H1 (cell line): ENCODE results near the gene C19orf85. TPM values are rescaled to one million over a fixed set of nuclear protein-coding genes. Genes with fewer than 3 reads are reported as not detected.

ENCODE experiments used
- CTCF ChIA-PET: fragments of 300-600 bp; sonication (Branson Sonifier 250); formaldehyde crosslinking; loops from one replicate; lab custom pipeline; 2021; ENCODE audit not compliant: partially characterized antibody; lab: Charles Lee
- POLR2A ChIA-PET: fragments of 300-600 bp; sonication (Branson Sonifier 250); formaldehyde crosslinking; loops from one replicate; lab custom pipeline; 2021; ENCODE audit warnings: inconsistent platforms; ENCODE audit not compliant: partially characterized antibody; lab: Charles Lee
- DNase-seq, 2 experiments: peaks; one replicate each; pipeline versions ENCODE4 v3.0.0 to v3.0.0-alpha.2; 2010 to 2022; ENCODE audit warnings: low spot score in 2 of 2, low read depth in 1 of 2, mixed read lengths in 1 of 2
- FAIRE-seq: peaks from 2 replicates; lab custom pipeline; 2011; peaks lifted over from hg19 to GRCh38; lab: Jason Lieb, UNC
- H2AFZ ChIP-seq: 2 replicates; pipeline ENCODE4 v1.8.1; 2012; ENCODE audit warnings: low read length, inconsistent platforms
- H2AK5ac ChIP-seq: 2 replicates; pipeline ENCODE4 v1.6.1; 2013; ENCODE audit warnings: low read depth, low read length
- H2BK120ac ChIP-seq: replicated peaks from 2 replicates; pipeline ENCODE3; 2013; ENCODE audit warnings: low read depth, low read length, inconsistent platforms
- H2BK12ac ChIP-seq: 2 replicates; pipeline ENCODE4 v1.6.1; 2013; ENCODE audit warnings: low read depth, low read length
- H2BK15ac ChIP-seq: 2 replicates; pipeline ENCODE4 v1.6.1; 2013; ENCODE audit warnings: low read length
- H2BK20ac ChIP-seq: 2 replicates; pipeline ENCODE4 v1.6.1; 2013; ENCODE audit warnings: low read length
- H2BK5ac ChIP-seq: 2 replicates; pipeline ENCODE4 v1.6.1; 2013; ENCODE audit warnings: low read depth, low read length
- H3K14ac ChIP-seq: 2 replicates; pipeline ENCODE4 v1.6.1; 2013; ENCODE audit warnings: inconsistent platforms; ENCODE audit not compliant: insufficient read length
- H3K18ac ChIP-seq: 2 replicates; pipeline ENCODE4 v1.6.1; 2013; ENCODE audit warnings: low read length; ENCODE audit errors: extremely low read depth
- H3K23ac ChIP-seq: 2 replicates; pipeline ENCODE4 v1.6.1; 2013; ENCODE audit warnings: inconsistent platforms; ENCODE audit not compliant: insufficient read length
- H3K23me2 ChIP-seq: 2 replicates; pipeline ENCODE4 v1.6.1; 2013; ENCODE audit warnings: low read depth, low read length
- H3K27ac ChIP-seq: 2 replicates; pipeline ENCODE4 v1.6.1; 2011; ENCODE audit warnings: low read depth, low read length, inconsistent platforms
- H3K27me3 ChIP-seq, 4 experiments: replicated peaks in 1 of 4; 1 replicate in 1 of 4; 2 replicates in 3 of 4; pipeline versions ENCODE4 v1.6.1 to v1.8.1; 2011 to 2013; ENCODE audit warnings: low read length in 3 of 4, mild to moderate bottlenecking in 3 of 4, inconsistent platforms in 2 of 4, mixed read lengths in 2 of 4, moderate library complexity in 1 of 4; ENCODE audit not compliant: control insufficient read depth in 3 of 4, insufficient read depth in 3 of 4; ENCODE audit errors: extremely low read depth in 1 of 4
- H3K36me3 ChIP-seq, 4 experiments: 2 replicates each; pipeline versions ENCODE4 v1.6.1 to v1.8.1; 2011 to 2013; ENCODE audit warnings: mild to moderate bottlenecking in 4 of 4, low read length in 3 of 4, moderate library complexity in 2 of 4, control low read depth in 1 of 4, inconsistent platforms in 1 of 4; ENCODE audit not compliant: insufficient read depth in 4 of 4, control insufficient read depth in 2 of 4
- H3K4ac ChIP-seq: replicated peaks from 2 replicates; pipeline ENCODE3; 2013; ENCODE audit warnings: low read length, low read depth, mixed read lengths, inconsistent platforms; ENCODE audit not compliant: insufficient read length
- H3K4me1 ChIP-seq, 4 experiments: replicated peaks in 1 of 4; 1 replicate in 1 of 4; 2 replicates in 3 of 4; pipeline versions ENCODE4 v1.6.1 to v1.8.1; 2011 to 2013; ENCODE audit warnings: low read length in 3 of 4, inconsistent platforms in 2 of 4, mixed read lengths in 1 of 4; ENCODE audit not compliant: insufficient read depth in 4 of 4, control insufficient read depth in 3 of 4
- H3K4me2 ChIP-seq, 2 experiments: 2 replicates each; pipeline versions ENCODE4 v1.6.1 to v1.8.1; 2011 to 2013; ENCODE audit warnings: low read depth in 2 of 2, low read length in 2 of 2, control low read depth in 1 of 2, inconsistent platforms in 1 of 2, mild to moderate bottlenecking in 1 of 2; ENCODE audit not compliant: insufficient read depth in 1 of 2
- H3K4me3 ChIP-seq, 4 experiments: fragments of 200-600, 300-600 bp in 1 of 4; sonication (generic), shearing (Covaris generic), sonication (Bioruptor Twin) in 1 of 4; 2 replicates each; pipeline versions ENCODE4 v1.5.1 to v1.8.1; 2011 to 2016; ENCODE audit warnings: low read length in 4 of 4, low read depth in 3 of 4, control low read depth in 2 of 4, inconsistent platforms in 2 of 4, mild to moderate bottlenecking in 2 of 4, mixed read lengths in 1 of 4, moderate library complexity in 1 of 4; ENCODE audit not compliant: insufficient read depth in 2 of 4; ENCODE audit errors: extremely low read depth in 1 of 4
- H3K56ac ChIP-seq: replicated peaks from 2 replicates; pipeline ENCODE3; 2013; ENCODE audit warnings: low read depth, mild to moderate bottlenecking, mixed read lengths, low read length, inconsistent platforms; ENCODE audit not compliant: insufficient read length
- H3K79me1 ChIP-seq: 2 replicates; pipeline ENCODE4 v1.6.1; 2013; ENCODE audit warnings: low read depth, low read length, control low read depth
- H3K79me2 ChIP-seq, 2 experiments: 2 replicates each; pipeline versions ENCODE4 v1.6.1 to v1.8.1; 2012 to 2013; ENCODE audit warnings: low read length in 2 of 2, mild to moderate bottlenecking in 2 of 2, inconsistent platforms in 1 of 2; ENCODE audit not compliant: insufficient read depth in 2 of 2, control insufficient read depth in 1 of 2
- H3K9ac ChIP-seq, 4 experiments: replicated peaks in 1 of 4; 1 replicate in 1 of 4; 2 replicates in 3 of 4; pipeline versions ENCODE4 v1.6.1 to v1.8.1; 2011 to 2013; ENCODE audit warnings: low read depth in 3 of 4, low read length in 3 of 4, control low read depth in 2 of 4, mild to moderate bottlenecking in 2 of 4, moderate library complexity in 2 of 4, inconsistent platforms in 1 of 4; ENCODE audit errors: extremely low read depth in 1 of 4
- H3K9me3 ChIP-seq, 2 experiments: 2 replicates each; pipeline versions ENCODE4 v1.6.1 to v1.8.1; 2012 to 2013; ENCODE audit warnings: mild to moderate bottlenecking in 2 of 2, moderate library complexity in 2 of 2, control low read depth in 1 of 2, inconsistent platforms in 1 of 2, low read depth in 1 of 2, low read length in 1 of 2, mixed read lengths in 1 of 2; ENCODE audit not compliant: insufficient read depth in 2 of 2
- H4K20me1 ChIP-seq, 2 experiments: replicated peaks in 1 of 2; 2 replicates each; pipeline versions ENCODE3 to v1.8.1; 2011 to 2013; ENCODE audit warnings: inconsistent platforms in 2 of 2, low read length in 2 of 2, mild to moderate bottlenecking in 1 of 2; ENCODE audit not compliant: insufficient read depth in 2 of 2, control insufficient read depth in 1 of 2
- H4K5ac ChIP-seq: 2 replicates; pipeline ENCODE4 v1.6.1; 2013; ENCODE audit warnings: low read length, low read depth, mixed read lengths, inconsistent platforms; ENCODE audit not compliant: insufficient read length
- H4K8ac ChIP-seq: 2 replicates; pipeline ENCODE4 v1.8.0; 2013; ENCODE audit warnings: mild to moderate bottlenecking, moderate library complexity, low read length, inconsistent platforms; ENCODE audit not compliant: insufficient read depth; ENCODE audit errors: extremely low read depth
- H4K91ac ChIP-seq: replicated peaks from 2 replicates; pipeline ENCODE3; 2013; ENCODE audit warnings: low read length, mixed read lengths, inconsistent platforms; ENCODE audit not compliant: insufficient read length
- CREB1 ChIP-seq: IDR thresholded peaks from 2 replicates; pipeline ENCODE4 v1.6.1; 2012; ENCODE audit warnings: inconsistent platforms
- GABPA ChIP-seq: IDR thresholded peaks from 2 replicates; pipeline ENCODE4 v1.6.1; 2011; ENCODE audit warnings: mild to moderate bottlenecking, low read length, moderate library complexity, borderline replicate concordance; ENCODE audit not compliant: insufficient read depth
- KDM5A ChIP-seq: fragments of 200-600 bp; IDR thresholded peaks from 2 replicates; pipeline ENCODE4 v1.7.1; 2012; ENCODE audit warnings: mild to moderate bottlenecking, low read length, inconsistent platforms, mixed read lengths
- POLR2A ChIP-seq, 2 experiments: IDR thresholded peaks; 1 replicate in 1 of 2; 2 replicates in 1 of 2; pipeline ENCODE4 v1.6.1; 2011; ENCODE audit warnings: low read depth in 2 of 2, low read length in 2 of 2, mild to moderate bottlenecking in 2 of 2; ENCODE audit errors: control extremely low read depth in 1 of 2
- SAP30 ChIP-seq: fragments of 300-600 bp; sonication (generic); IDR thresholded peaks from 2 replicates; pipeline ENCODE4 v1.7.1; 2012; ENCODE audit warnings: low read length, moderate library complexity, mild to moderate bottlenecking, inconsistent platforms; ENCODE audit not compliant: insufficient read depth, insufficient replicate concordance
- SIN3A ChIP-seq, 2 experiments: IDR thresholded peaks in 1 of 2; conservative IDR thresholded peaks in 1 of 2; 2 replicates each; pipeline ENCODE4 v1.6.1; 2011 to 2012; ENCODE audit warnings: low read length in 2 of 2, improper control_type of control experiment in 1 of 2, low read depth in 1 of 2, mild to moderate bottlenecking in 1 of 2
- WGBS, 2 experiments: shearing (Covaris generic) in 1 of 2; methylation state at CpG; one replicate each; pipeline versions ENCODE4 v1.1.6 to v1.1.7; 2013 to 2015; ENCODE audit warnings: low lambda C conversion rate in 2 of 2, mixed read lengths in 2 of 2, inconsistent platforms in 1 of 2, low coverage in 1 of 2, missing lambda C conversion rate in 1 of 2; ENCODE audit not compliant: insufficient replicate concordance in 2 of 2, insufficient coverage in 1 of 2, insufficient read length in 1 of 2; ENCODE audit errors: extremely low coverage in 1 of 2, missing lambda C conversion rate in 1 of 2; 5-methylcytosine and 5-hydroxymethylcytosine counted together
- polyA plus RNA-seq, 7 experiments: library from polyadenylated mRNA; depleted of rRNA in 3 of 7; stranded (reverse) in 5 of 7; unstranded in 2 of 7; fragments of >200 nt in 5 of 7; fragments of 200-250 nt in 2 of 7; gene quantifications; 1 replicate in 5 of 7; 2 replicates in 1 of 7; 4 replicates in 1 of 7; pipeline versions ENCODE4 v1.2.1 to v1.2.3, GENCODE V29; 2011 to 2013; ENCODE audit warnings: missing spikeins in 2 of 7, mixed read lengths in 2 of 7
- total RNA-seq: library from RNA; stranded (reverse); fragmentation: NEBNext Ultra II Directional; extraction: Animal tissue kit (Norgen Biotek cat#: 25700); gene quantifications from 2 replicates; pipeline ENCODE4 v1.2.1, GENCODE V29; 2021

C19orf85 gene
- total and polyA plus RNA-seq, 2 of the 8 experiments (the other 6 are each of a cell fraction or from before 2014, with no cell fraction given) = 2.2 to 3.2 TPM

DNA sequence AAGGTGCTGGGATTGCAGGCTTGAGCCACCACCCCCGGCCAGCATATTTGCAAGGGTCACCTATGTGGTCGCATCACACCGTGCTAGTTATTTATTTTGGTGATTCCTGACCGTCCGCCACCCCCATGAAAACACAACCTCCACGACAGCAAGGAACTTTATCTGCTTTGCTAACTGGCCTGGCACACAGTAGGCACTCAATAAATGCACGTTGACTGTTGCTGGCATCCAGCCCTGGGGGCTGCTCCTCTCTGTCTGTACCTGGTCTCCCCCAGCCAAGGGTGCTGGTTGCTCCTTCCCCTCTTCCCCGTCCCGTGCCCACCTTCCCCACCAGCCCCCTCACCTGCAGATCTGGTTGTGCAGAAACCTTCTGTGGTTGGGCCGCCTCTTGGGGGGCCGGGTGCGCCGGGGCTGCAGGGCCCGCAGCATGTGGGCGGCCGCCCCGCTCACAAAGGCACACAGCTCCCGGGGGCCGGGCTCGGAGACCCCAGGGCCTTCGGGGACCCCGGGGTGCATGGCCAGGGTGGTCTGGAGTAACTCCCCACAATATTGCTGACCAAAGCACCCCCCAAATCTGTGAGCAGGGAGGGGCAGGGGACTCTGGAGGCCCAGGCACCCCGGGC, 401 bp downstream of the C19orf85 start:
- Histone ChIP-seq H3K23me2 (peaks cover 1% of the 10 kb centered on the region; the same call in 1 of the 2 replicates), H3K27me3 (no peaks in the 10 kb centered on the region; a peak in 1 of 7 replicates), H2BK5ac (peak overlapping the region; percentile 20; the same call in 1 of the 2 replicates), H3K56ac (peak overlapping the region; percentile 20), H2AK5ac (0 out of 2 replicates have a peak overlapping the region, but pooled peaks have one; percentile 17), H3K14ac (no peak overlapping the region), H2BK12ac (peak overlapping the region; percentile 94; the same call in 1 of the 2 replicates), H4K20me1 (no peaks in the 10 kb centered on the region), H4K8ac (peak overlapping the region; percentile 87), H3K36me3 (no peaks in the 10 kb centered on the region), H3K9me3 (no peaks in the 10 kb centered on the region), H3K4ac (peak overlapping the region; percentile 88), H4K5ac (peak overlapping the region; percentile 13), H2BK20ac (peak overlapping the region; percentile 67; the same call in 1 of the 2 replicates), H3K23ac (no peak overlapping the region)
- POLR2A ChIA-PET = interaction anchor here (1.3 to 2.9 kb wide), 2 partner anchors 13 to 56 kb away, joined by 3 to 8 read pairs; partner anchors contain the start of genes UBE2S and ZNF628
- no peak for FAIRE-seq
- TF ChIP-seq POLR2A (IDR thresholded peaks at IDR 0.05; ENCODE audit: control extremely low read depth in 1 of 2, low read depth in 2 of 2, low read length in 2 of 2) (no peak), GABPA (no peak), KDM5A (no peak), SAP30 (no peak), CREB1 (no peak), SIN3A (conservative IDR thresholded peaks at IDR 0.05 in 1 of 2, IDR thresholded peaks at IDR 0.05 in 1 of 2; ENCODE audit: low read depth in 1 of 2, low read length in 2 of 2) (no peak)
- TF ChIP-seq, all 59 proteins: peak for 0
- H2AFZ ChIP-seq = no peak overlapping the region
- H3K27ac ChIP-seq = no peak overlapping the region
- H2BK120ac ChIP-seq = no peak overlapping the region
- H3K4me3 ChIP-seq = no peak overlapping the region
- DNase-seq = peak in 1 of 2 experiments; percentile 44
- 78% methylated on average over 21 of the region's 23 CpGs; no CpG with 5 or more reads in 1 of the 2 experiments for WGBS, 2 experiments
- peak overlapping the region; percentile 60 for H3K18ac ChIP-seq
- H3K79me1 ChIP-seq = peaks cover 5% of the 10 kb centered on the region
- H3K9ac ChIP-seq = no peak overlapping the region
- H3K4me1 ChIP-seq = peaks cover 3 to 26% (median 17%) of the 10 kb centered on the region in 4 experiments
- H3K4me2 ChIP-seq = peak overlapping the region; percentile 22 to 26; a peak in 1 of 4 replicates
- peak overlapping the region; percentile 72; the same call in 1 of the 2 replicates for H2BK15ac ChIP-seq
- H4K91ac ChIP-seq = peak overlapping the region; percentile 89
- CTCF ChIA-PET = interaction anchor here (1.5 kb wide), 1 partner anchor 9 kb away, joined by 3 read pairs; no protein-coding TSS in a partner anchor
- H3K79me2 ChIP-seq = peaks cover 0 to 11% of the 10 kb centered on the region in 2 experiments; a peak in 2 of 4 replicates
